ENCODE measurements around the gene PCIF1. TPM values are rescaled to one million over a fixed set of nuclear protein-coding genes. Genes with fewer than 3 reads are reported as not detected.
"Not testable (repeated sequence)": the region's sequence is repeated elsewhere in the genome, so short reads cannot be mapped to it uniquely, and the experiment has no call there.

PCIF1 gene
- total RNA-seq, 4 donors from 2014 or later, result 52.2 to 59.0 (median 53.0) TPM

GRCh38 chr20:45927071-45927878 is 7.2 kb upstream of the PCIF1 start:
- no peaks in the 10 kb centered on the region for H3K27me3 ChIP-seq
- H3K4me3 ChIP-seq, result no peak overlapping the region
- H3K27ac ChIP-seq, result peak overlapping the region in 1 of 4 donors; percentile 15
- WGBS, 2 donors, result 85 to 87% methylated on average over 12 to 14 of the region's 14 CpGs
- H3K36me3 ChIP-seq, result peaks cover 0 to 6% (median 0%) of the 10 kb centered on the region in 3 donors
- TF ChIP-seq EP300 (IDR thresholded peaks at IDR 0.05), result no peak
- no peak for TF ChIP-seq CTCF (IDR thresholded peaks at IDR 0.05)
- TF ChIP-seq POLR2A (IDR thresholded peaks at IDR 0.05), result no peak
- DNase-seq (ENCODE audit: low spot score in 2 of 2), result no peak
- H3K4me1 ChIP-seq, result peaks cover 0 to 25% (median 11%) of the 10 kb centered on the region in 4 donors
- H3K9me3 ChIP-seq, result no peaks in the 10 kb centered on the region

- H3K36me3 ChIP-seq; H3K9me3 ChIP-seq; H3K27ac ChIP-seq; H3K27me3 ChIP-seq; H3K4me3 ChIP-seq; DNase-seq (ENCODE audit: low spot score in 2 of 2): not testable (repeated sequence)
- peaks cover 0 to 22% (median 15%) of the 10 kb centered on the region in 4 donors for H3K4me1 ChIP-seq
- WGBS, 2 donors, result 94 to 95% methylated on average over 17 of the region's 17 CpGs
These were observed 2.8 kb upstream of the PCIF1 start for GRCh38 chr20:45931680-45932079.

- Histone ChIP-seq H3K9me3 (no peaks in the 10 kb centered on the region), H3K27ac (peak overlapping the region; percentile 100), H3K27me3 (no peaks in the 10 kb centered on the region), H3K36me3 (peaks cover 5 to 21% (median 9%) of the 10 kb centered on the region in 3 donors), H3K4me3 (peak overlapping the region; percentile 91 to 100 (median 99)), H3K4me1 (peaks cover 0 to 37% (median 17%) of the 10 kb centered on the region in 4 donors)
- 20% methylated on average over 22 of the region's 22 CpGs for WGBS, 2 donors
- TF ChIP-seq POLR2A (IDR thresholded peaks at IDR 0.05) (no peak), CTCF (IDR thresholded peaks at IDR 0.05) (peak in 1 of 5 experiments; percentile 32)
- DNase-seq (ENCODE audit: low spot score in 2 of 2), result peak; percentile 48 to 55
These were observed 1.0 kb upstream of the PCIF1 start for GRCh38 chr20:45933266-45934045.

GRCh38 chr20:45934046-45934585 is 367 bp upstream of the PCIF1 start:
- Histone ChIP-seq H3K4me3 (peak overlapping the region; percentile 91 to 100 (median 99)), H3K4me1 (peaks cover 0 to 38% (median 17%) of the 10 kb centered on the region in 4 donors), H3K27me3 (no peaks in the 10 kb centered on the region), H3K36me3 (peaks cover 5 to 27% (median 14%) of the 10 kb centered on the region in 3 donors), H3K9me3 (no peaks in the 10 kb centered on the region), H3K27ac (peak overlapping the region; percentile 100)
- WGBS, 2 donors, result 0% methylated on average over 18 to 34 of the region's 34 CpGs
- DNase-seq (ENCODE audit: low spot score in 2 of 2), result peak; percentile 37 to 44
- no peak for TF ChIP-seq CTCF (IDR thresholded peaks at IDR 0.05)
- TF ChIP-seq EP300 (IDR thresholded peaks at IDR 0.05), result no peak
- no peak for TF ChIP-seq POLR2A (IDR thresholded peaks at IDR 0.05)

- Histone ChIP-seq H3K36me3 (peaks cover 8 to 42% (median 28%) of the 10 kb centered on the region in 3 donors), H3K4me3 (peak overlapping the region; percentile 68 to 100 (median 95)), H3K4me1 (peaks cover 0 to 38% (median 17%) of the 10 kb centered on the region in 4 donors), H3K27ac (peak overlapping the region; percentile 95 to 100 (median 100)), H3K27me3 (no peaks in the 10 kb centered on the region), H3K9me3 (no peaks in the 10 kb centered on the region)
- no peak for DNase-seq (ENCODE audit: low spot score in 2 of 2)
- no peak for TF ChIP-seq CTCF (IDR thresholded peaks at IDR 0.05)
- peak in 1 of 2 donors; percentile 8 for TF ChIP-seq POLR2A (IDR thresholded peaks at IDR 0.05)
- 5 to 9% methylated on average over 21 of the region's 21 CpGs for WGBS, 2 donors
These were observed 1.0 kb downstream of the PCIF1 start for GRCh38 chr20:45935416-45936046.

All from tibial nerve (tissue), 4 donors.